Aorta (tissue), 5 donors: ENCODE results near the gene RUNX2. TPM values are rescaled to one million over a fixed set of nuclear protein-coding genes. Genes with fewer than 3 reads are reported as not detected.

Experiments used
- ATAC-seq: fragments of 200-7000 bp; cut with Tn5 transposase; one replicate; pipeline ENCODE4 v1.9.1; 2022; ENCODE audit warnings: moderate library complexity; ENCODE audit not compliant: low FRiP score
- DNase-seq, 2 donors: peaks; one replicate each; pipeline ENCODE4 v3.0.0-alpha.2; 2020
- H3K27ac ChIP-seq, 2 donors: one replicate each; pipeline ENCODE4 v1.5.1; 2013; ENCODE audit warnings: low read length in 2 of 2, mild to moderate bottlenecking in 2 of 2, moderate library complexity in 2 of 2, control low read depth in 1 of 2, inconsistent platforms in 1 of 2, low read depth in 1 of 2
- H3K27me3 ChIP-seq, 2 donors: one replicate each; pipeline ENCODE4 v1.6.1; 2013; ENCODE audit warnings: control low read depth in 1 of 2, low read length in 1 of 2, mild to moderate bottlenecking in 1 of 2, moderate library complexity in 1 of 2; ENCODE audit not compliant: insufficient read depth in 2 of 2, control insufficient read depth in 1 of 2
- H3K36me3 ChIP-seq, 2 donors: one replicate each; pipeline ENCODE4 v1.6.1; 2013; ENCODE audit warnings: control low read depth in 1 of 2, low read length in 1 of 2, mild to moderate bottlenecking in 1 of 2; ENCODE audit not compliant: insufficient read depth in 2 of 2, control insufficient read depth in 1 of 2
- H3K4me1 ChIP-seq, 2 donors: one replicate each; pipeline ENCODE4 v1.6.1; 2013; ENCODE audit warnings: low read length in 2 of 2, control low read depth in 1 of 2, mild to moderate bottlenecking in 1 of 2, moderate library complexity in 1 of 2; ENCODE audit not compliant: insufficient read depth in 2 of 2, control insufficient read depth in 1 of 2
- H3K4me3 ChIP-seq, 2 donors: one replicate each; pipeline ENCODE4 v1.5.1; 2013; ENCODE audit warnings: low read length in 2 of 2, control low read depth in 1 of 2, mild to moderate bottlenecking in 1 of 2
- H3K9me3 ChIP-seq: one replicate; pipeline ENCODE4 v1.6.1; 2013; ENCODE audit warnings: mild to moderate bottlenecking, low read length; ENCODE audit not compliant: control insufficient read depth
- WGBS, 2 donors: extraction: QIAGEN DNeasy Blood & Tissue Kit; methylation state at CpG; one replicate each; pipeline ENCODE4 v1.1.7; 2013; 5-methylcytosine and 5-hydroxymethylcytosine counted together
- intact Hi-C, 2 donors: fragments of 100-400 bp; cut with DNase I; formaldehyde crosslinking; loops; one replicate each; pipeline versions ENCODE4 v1.14.2 to v1.15.0; 2022
- polyA plus RNA-seq, 2 donors: library from polyadenylated mRNA; stranded (reverse); fragments of 200-250 nt; gene quantifications; one replicate each; pipeline ENCODE4 v1.2.3, GENCODE V29; 2013
- total RNA-seq, 2 donors: library from RNA; stranded (reverse); fragmentation: NEBNext Ultra II Directional; extraction: Animal tissue kit (Norgen Biotek cat#: 25700); gene quantifications; one replicate each; pipeline ENCODE4 v1.2.1, GENCODE V29; 2021
- donor health status: healthy with polysubstance abuse.
- donor health status: Bipolar disorder and iron deficiency.
- donor health status: DM: no; HTN: no; CAD: no.
- donor health status: DM: no; HTN: no; CAD: no.
- donor health status: DM: yes; HTN: yes; CAD: no.

RUNX2 gene
- total and polyA plus RNA-seq, 4 donors, result 1.0 to 5.4 (median 1.9) TPM

DNA sequence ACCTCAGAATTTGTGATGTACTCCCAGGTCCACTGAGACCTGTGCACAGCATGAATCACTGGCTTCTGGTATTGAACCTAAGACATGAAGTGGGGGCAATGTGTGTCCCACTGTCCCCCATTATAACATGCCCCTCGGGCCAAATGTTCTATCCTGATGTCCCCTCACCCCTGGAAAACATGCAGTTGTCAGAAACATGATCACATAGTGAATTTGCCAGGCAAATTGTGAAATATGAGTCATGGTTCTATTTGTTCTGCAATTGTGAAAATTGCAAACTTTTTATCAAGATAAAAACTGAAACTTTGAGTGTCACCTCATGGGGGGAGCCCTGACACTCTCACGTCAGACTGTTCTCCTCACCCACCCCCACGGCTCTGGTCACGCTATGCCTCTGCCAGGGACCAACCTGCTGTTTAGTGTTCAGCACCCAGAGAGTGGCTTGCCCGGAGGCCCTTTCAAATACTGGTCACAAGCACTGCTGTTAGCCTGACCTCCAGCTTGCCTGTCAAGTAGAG lies 382.2 kb downstream of the RUNX2 start:
- 56 to 59% methylated on average over 5 of the region's 5 CpGs for WGBS, 2 donors
- ATAC-seq, result no peak
- Histone ChIP-seq H3K9me3 (no peaks in the 10 kb centered on the region), H3K27ac (no peak overlapping the region), H3K4me3 (no peak overlapping the region), H3K4me1 (no peaks in the 10 kb centered on the region), H3K27me3 (no peaks in the 10 kb centered on the region), H3K36me3 (no peaks in the 10 kb centered on the region)
- intact Hi-C loops, result loop anchor here in 1 of 2 donors (5.0 kb wide), 1 partner anchor 1053 kb away; no protein-coding TSS in a partner anchor
- DNase-seq, result no peak

DNA sequence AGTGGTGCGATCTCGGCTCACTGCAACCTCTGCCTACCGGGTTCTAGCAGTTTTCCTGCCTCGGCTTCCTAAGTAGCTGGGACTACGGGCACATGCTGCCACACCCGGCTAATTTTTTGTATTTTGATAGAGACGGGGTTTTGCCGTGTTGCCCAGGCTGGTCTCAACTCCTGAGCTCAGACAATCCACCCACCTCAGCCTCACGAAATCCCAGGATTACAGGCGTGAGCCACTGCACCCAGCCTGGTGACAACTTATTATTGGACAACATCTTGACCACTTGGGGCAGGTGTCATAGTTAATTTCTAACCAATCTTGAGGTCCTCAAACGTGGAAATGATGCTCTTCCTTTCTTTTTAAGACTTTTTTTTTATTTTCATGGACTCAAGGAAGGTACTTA lies 383.9 kb downstream of the RUNX2 start:
- H3K27ac ChIP-seq, result no peak overlapping the region
- ATAC-seq (no peak), DNase-seq (no peak)
- intact Hi-C loops, result loop anchor here in 1 of 2 donors (5.0 kb wide), 1 partner anchor 1055 kb away; no protein-coding TSS in a partner anchor
- H3K27me3 ChIP-seq, result no peaks in the 10 kb centered on the region
- H3K4me3 ChIP-seq, result no peak overlapping the region
- no peaks in the 10 kb centered on the region for H3K36me3 ChIP-seq
- H3K4me1 ChIP-seq, result no peaks in the 10 kb centered on the region
- H3K9me3 ChIP-seq, result no peaks in the 10 kb centered on the region
- 86 to 91% methylated on average over 11 of the region's 11 CpGs for WGBS, 2 donors

DNA sequence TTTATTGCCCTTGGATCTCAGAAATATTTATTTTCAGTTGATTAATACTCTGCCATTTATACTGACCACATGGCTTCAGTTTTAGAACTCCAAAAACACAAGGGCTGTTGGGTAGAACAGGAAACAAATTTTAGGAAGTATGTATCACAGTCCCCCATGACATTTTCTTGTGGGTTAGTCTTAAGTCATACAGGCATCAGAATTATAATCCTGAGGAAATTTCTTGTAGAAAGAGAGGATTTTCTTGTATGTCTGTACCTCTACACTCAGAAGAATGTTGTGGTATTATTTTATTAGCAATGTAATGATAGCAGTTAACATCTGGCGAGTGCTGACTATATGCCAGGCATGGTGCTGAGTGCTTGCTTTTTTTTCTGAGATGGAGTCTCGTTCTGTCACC lies 384.7 kb downstream of the RUNX2 start:
- H3K4me3 ChIP-seq, result no peak overlapping the region
- WGBS, 2 donors, result 67 to 82% methylated on average over 2 of the region's 2 CpGs
- H3K4me1 ChIP-seq, result no peaks in the 10 kb centered on the region
- no peak overlapping the region for H3K27ac ChIP-seq
- intact Hi-C loops, result loop anchor here in 1 of 2 donors (5.0 kb wide), 1 partner anchor 1055 kb away; no protein-coding TSS in a partner anchor
- no peaks in the 10 kb centered on the region for H3K36me3 ChIP-seq
- DNase-seq, result no peak
- no peaks in the 10 kb centered on the region for H3K27me3 ChIP-seq
- H3K9me3 ChIP-seq, result no peaks in the 10 kb centered on the region
- no peak for ATAC-seq

Other genes with a start within 250 kb of the RUNX2 start
- gene SUPT3H, start 49.6 kb downstream of the RUNX2 start, total RNA-seq, result 1 to 10 TPM; 6.8 to 9.4 TPM
- 1 to 10 TPM; 2.3 to 4.8 TPM for gene SUPT3H, start 49.6 kb downstream of the RUNX2 start, polyA plus RNA-seq